GM18867 (cell line): ENCODE data around the gene CFAP54.

Experiments used
- ATAC-seq: cut with Tn5 transposase; IDR thresholded peaks from one replicate; pipeline ENCODE4 v1.9.1; 2021; ENCODE audit warnings: mild to moderate bottlenecking, moderate library complexity; ENCODE audit not compliant: unreplicated experiment

CFAP54 gene

DNA sequence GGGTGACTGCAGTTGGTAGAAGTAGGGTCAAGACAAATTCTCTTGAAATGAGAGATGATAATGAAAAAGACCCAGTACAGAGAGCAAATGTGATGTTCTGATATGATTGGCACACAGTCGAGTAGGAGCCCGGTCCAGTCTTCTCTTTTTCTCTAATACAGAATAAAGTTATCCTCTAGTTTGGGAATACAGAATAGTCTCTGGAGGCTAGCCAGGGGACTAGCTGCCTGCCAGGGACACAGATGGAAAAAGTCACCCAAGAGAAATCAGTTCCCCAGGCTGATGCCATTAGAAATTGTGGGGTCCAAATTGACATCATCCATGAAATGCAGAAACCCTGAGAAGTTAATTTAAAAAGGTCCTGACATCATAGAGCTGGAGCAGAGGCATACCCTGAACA, 240.5 kb downstream of the CFAP54 start:
- no peak for ATAC-seq

DNA sequence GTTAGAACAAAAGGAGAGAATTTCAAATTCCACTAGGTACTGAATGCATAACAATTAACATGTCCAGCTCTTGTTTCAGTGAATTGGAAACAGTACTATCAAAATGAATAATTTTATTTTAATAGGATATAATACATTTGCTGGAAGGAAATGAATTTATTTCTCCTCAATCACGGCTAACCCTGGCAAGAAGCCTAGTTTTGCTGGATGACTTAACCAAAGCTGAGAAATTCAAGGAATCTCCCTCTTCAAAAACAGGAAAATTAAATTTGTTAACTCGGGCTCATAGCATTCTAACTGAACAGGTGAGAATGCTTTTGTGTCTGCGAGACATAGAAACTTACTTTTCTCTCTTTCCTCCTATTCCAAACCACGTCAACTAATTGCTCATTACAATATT, 254.2 kb downstream of the CFAP54 start:
- no peak for ATAC-seq

DNA sequence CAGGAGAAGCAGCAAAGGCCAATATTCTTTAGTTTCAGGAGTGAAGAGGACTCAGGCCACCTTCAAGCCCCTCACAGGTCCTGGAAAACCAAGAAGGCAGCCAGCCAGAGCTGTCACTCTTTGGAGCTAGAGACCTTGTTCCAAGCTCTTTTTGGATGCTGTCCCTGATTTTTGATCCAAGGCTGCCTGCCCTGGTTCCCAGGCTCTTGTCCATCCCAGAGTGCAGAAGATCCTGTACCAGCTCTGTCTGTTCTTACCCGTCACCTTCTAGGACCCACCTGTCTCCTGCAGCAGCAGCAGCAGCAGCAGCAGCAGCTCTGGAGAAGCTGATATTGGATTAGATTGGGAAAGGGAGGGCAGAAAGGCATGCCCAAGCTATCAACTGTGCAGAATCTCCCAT, 260.6 kb downstream of the CFAP54 start:
- no peak for ATAC-seq

DNA sequence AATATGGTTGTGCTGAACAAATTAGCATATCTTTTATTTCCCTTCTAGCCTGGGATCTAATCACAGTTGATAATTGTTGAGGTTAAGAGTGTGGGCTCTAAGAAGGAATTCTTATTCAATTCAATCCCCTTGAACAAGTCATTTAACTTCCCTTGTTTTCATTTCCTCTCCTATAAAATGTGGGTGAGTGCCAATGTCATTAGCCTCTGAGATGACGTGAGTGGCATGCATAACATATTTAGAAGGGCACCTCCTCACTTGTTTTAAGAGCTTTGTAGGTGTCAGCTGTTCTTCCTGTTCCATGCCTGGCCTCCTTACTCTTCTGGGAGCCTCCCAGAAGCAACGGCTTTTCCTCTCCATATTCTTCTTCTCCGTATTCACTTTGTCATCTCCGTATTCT, 262.2 kb downstream of the CFAP54 start:
- no peak for ATAC-seq

- no peak for ATAC-seq
Observed at GRCh38 chr12:96752211-96752610, 262.8 kb downstream of the CFAP54 start.

DNA sequence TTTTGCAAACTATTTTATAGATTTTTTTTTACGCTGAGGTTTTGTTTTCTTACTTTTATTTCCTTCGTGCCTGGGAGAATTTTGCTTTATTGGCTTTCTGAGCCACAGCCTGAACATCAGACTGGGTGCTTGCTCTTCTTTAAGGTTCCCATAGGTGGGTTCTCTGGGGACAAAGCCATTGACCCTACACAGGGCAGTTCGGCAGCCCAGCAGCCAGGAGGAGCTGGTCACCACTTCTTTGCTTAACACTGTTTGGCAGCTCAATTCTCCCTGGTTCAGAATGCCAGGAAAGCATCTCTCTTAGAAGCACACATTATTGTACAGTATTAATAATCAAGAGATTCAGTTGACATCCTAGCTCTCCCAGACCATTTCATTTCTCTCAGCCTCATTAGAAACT, 276.9 kb downstream of the CFAP54 start:
- ATAC-seq, result no peak

DNA sequence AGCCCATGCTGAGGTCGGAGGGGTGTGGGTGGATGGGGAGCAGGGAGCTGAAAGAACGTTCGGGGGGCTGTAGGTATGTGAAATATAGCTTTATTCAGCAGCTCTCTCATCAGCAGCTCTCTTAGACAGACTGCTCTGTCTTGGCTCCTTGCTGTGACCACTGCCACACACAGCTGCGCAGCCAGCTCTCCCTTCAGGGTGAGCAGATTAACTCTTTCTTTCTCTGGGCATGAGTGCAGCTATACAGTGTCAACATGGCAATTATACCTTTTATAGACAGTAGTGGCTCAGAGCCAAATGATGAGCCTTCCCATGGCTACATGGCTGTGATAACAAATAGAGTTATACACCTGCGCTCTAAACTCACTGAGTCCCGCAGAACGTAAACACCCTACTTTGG, 280.0 kb downstream of the CFAP54 start:
- no peak for ATAC-seq

GRCh38 chr12:96770219-96771102, 281.1 kb downstream of the CFAP54 start:
- no peak for ATAC-seq

GRCh38 chr12:96773031-96773430, 283.7 kb downstream of the CFAP54 start:
- no peak for ATAC-seq

DNA sequence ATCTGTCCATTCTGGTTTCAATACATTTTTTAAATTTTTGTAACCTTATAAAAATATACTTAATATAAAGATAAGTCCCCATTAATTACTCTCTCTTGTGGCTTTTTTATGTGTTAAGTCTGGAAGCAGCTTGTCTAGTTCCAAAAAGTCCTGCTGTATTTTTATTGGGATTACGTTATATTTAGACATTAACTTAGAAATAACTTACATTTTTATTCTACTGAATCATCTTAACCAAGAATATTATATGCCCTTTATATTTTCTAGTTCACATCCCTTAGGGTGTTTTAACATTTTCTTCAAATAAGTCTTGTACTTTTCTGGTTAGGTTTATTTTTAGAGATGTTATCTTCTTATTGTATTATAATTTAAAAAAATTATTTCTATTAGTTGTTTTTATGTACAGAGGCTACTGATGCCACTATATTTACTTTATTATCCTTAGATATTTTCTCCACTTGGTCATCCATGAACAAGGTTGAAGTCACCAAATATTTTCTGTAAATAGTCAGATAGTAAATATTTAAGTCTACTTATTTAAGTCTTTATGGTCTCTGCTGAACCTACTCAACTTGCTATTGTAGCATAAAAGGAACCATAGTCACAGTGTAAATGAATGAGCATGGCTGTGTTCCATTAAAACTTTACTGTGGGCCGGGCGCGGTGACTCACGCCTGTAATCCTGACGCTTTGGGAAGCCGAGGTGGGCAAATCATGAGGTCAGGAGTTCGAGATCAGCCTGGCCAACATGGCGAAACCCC, 285.3 kb downstream of the CFAP54 start:
- no peak for ATAC-seq

DNA sequence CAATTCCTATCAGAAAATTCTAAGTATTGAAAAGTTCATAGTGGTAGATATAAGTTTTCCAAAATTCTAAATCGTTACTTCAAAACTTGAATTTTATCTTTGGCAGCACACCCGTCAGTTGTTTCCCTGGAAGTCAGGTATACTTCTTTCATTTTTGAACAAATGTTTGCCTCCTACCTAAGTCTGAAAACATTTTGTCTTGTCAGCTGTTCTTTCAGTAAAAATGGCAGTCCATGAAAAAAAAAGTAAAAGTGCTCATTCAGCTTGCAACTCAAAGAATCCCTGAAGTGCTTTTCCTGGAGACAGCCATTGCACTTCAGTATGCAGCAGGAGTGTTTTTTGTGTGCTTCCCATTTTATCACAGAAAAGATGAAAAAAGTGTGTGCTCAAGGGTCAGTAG, 287.5 kb downstream of the CFAP54 start:
- ATAC-seq, result no peak

DNA sequence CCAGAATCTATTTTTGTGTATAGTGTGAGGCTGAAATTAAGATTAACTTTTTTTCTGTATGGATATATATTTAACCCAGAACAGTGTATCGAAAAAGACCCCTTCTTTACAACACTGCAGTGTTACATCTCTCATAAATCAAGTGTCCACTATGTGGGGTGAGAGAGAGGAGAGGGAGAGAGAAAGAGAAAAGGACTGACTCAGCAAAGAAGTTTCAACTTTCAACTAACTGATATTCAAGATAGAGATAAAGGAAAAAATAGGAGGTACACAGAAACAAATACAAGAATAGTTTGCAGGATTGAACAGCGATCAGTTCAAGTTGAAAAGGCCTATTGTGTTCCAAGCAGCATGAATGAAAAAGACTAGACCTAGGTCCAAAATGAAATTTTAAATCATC, 291.0 kb downstream of the CFAP54 start:
- ATAC-seq, result no peak

- ATAC-seq, result no peak
Observed at GRCh38 chr12:96786791-96787190, 297.4 kb downstream of the CFAP54 start.

GRCh38 chr12:96803969-96804368, 314.6 kb downstream of the CFAP54 start:
- ATAC-seq, result no peak

- ATAC-seq, result no peak
Observed at GRCh38 chr12:96806272-96806671, 316.9 kb downstream of the CFAP54 start.

DNA sequence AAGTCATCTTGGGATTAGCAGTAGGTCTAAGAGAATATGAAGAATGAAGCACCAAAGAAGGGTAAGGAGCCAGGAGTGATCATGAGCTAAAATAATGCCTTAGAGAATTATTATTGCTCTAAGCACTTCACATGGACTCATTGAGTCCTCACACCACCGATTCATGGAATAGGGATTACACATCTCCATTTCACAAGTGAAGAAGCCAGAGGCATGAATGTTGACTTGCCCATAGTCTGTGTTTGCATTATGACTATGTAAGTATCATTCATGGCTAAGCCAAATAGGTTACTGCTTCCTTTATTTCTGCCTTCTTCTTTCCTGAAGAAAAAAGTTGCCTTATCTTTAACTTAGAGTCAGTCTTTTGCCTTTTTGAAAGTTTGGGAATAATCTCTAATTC, 318.4 kb downstream of the CFAP54 start:
- no peak for ATAC-seq

DNA sequence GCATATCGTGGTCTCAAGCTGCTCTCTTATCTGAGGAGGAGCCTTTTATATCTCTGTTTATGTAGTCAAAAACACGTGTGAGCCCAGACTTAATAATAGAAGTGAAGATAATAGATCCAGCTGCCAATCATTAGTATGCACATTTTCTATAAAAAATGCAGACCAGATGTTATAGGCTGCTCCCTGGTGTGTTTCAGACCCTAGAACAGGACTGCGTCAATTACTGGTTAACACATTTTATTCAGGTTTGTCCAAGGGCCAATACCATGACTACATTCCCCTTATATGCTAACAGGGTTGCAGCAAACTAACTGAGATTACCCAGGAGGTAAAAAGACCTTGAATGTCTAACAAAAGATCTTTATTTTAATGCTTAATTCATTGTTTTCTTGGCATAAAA, 319.2 kb downstream of the CFAP54 start:
- no peak for ATAC-seq

DNA sequence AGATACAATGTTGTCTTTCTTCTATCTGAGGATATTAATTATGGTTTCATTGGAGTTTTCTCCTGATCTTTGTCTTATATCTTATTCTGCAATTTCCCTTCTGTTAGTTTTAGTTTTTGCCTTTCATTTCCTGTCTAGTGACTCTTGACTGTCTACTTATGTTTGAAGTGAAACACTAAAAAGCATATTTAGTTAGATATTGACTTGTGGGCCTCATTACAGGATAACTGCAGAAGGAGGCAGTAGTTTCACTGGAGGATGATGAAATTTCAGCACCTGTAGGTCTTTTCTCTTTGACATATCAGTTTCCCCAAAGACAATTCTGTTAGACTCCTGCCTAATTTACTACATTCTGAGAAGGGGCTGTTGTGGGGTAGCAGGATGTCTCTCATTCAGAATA, 320.1 kb downstream of the CFAP54 start:
- ATAC-seq, result no peak

DNA sequence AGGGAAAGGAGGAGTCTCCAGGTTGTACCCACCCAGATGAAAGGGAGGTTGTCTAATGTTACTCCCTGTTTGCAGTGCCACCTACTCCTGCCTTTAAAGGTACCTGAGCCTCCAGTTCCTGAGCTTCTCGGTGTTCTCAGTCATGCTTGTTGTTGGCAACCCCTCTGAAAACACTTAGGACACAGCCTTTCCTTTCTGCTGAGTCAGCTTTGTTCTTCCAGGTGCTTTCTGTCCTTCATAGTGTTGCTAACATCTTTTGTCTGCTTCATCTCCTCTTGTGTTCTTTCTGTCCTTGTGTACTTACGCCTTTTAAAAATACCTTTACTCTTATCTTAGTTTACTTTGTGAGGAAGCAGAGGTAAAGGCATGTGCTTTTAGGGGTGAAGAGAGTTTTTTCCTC, 320.7 kb downstream of the CFAP54 start:
- ATAC-seq, result no peak

DNA sequence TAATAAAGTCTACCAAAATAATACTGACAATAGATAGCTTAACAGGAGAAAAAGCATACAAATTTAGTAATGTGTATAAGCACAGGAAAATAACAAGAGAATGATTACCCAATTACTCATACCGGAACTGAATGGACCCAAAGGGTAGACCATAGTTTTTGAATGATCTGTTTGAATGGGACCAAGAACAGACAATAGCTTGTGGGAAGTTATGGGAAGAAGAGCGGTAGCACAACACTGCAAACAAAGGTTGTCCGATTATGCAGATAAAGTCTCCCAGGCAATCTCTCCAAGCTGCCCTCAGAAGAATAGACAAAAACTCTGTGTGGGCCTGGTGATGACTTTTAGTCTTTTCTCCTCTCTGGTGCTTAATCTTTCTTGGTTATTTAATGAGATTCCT, 321.1 kb downstream of the CFAP54 start:
- ATAC-seq, result no peak

DNA sequence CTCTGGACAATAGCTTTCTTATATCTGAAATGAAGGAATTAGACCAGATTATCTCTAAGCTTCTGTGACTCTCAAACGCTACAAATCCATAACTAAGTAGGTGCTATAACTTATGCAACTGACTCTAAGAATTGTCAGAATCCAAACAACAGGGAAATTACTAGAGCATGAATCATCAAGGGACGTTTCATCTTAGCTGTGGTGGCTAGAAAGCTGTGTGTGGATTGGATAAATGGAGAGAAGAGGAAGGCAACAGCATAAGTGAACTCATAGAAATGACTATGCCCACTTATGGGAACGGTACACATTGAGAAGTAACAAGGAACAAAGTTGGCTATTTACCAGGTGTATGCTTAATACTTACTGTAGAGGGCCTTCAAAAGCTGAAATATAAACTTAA, 321.7 kb downstream of the CFAP54 start:
- no peak for ATAC-seq

DNA sequence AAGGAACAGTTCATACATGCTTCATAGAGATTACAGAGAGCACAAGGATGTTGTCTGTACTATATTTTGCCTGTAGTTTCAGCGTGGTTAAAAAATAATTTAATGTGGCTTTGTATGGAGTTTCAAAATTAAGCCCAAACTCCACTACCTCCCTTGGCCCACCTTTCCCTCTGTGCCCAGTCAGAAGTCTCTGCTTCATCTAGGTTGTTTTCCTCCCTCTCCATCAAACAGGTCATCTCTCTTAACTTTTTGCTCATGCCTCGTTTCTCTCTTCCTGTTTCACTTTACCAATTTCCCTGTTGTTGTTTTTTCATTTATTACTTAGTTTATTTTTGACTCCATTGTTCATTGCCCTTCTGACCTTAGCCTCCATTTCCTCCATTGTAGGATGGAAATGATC, 322.8 kb downstream of the CFAP54 start:
- no peak for ATAC-seq
